Uterus (tissue), 4 donors: ENCODE data around the gene PKD2L1. TPM values are rescaled to one million over a fixed set of nuclear protein-coding genes. Genes with fewer than 3 reads are reported as not detected.

Source experiments
- DNase-seq, 2 donors: peaks; one replicate each; pipeline ENCODE4 v3.0.0-alpha.2; 2019 to 2020
- H3K27ac ChIP-seq, 2 donors: fragments of 200-600 bp; sonication (generic); 1 replicate in 1 of 2; 2 replicates in 1 of 2; pipeline ENCODE4 v1.5.1; 2016 to 2018
- H3K27me3 ChIP-seq, 2 donors: fragments of 200-600 bp; sonication (generic); one replicate each; pipeline ENCODE4 v1.5.1; 2018 to 2019; ENCODE audit warnings: control low read depth in 1 of 2
- H3K36me3 ChIP-seq, 2 donors: fragments of 200-600 bp; sonication (generic); one replicate each; pipeline ENCODE4 v1.5.1; 2019; ENCODE audit warnings: control low read depth in 1 of 2
- H3K4me1 ChIP-seq, 2 donors: fragments of 200-600 bp; sonication (generic); one replicate each; pipeline ENCODE4 v1.5.1; 2018 to 2019; ENCODE audit warnings: control low read depth in 1 of 2
- H3K4me3 ChIP-seq, 2 donors: fragments of 200-600 bp; sonication (generic); 1 replicate in 1 of 2; 2 replicates in 1 of 2; pipeline ENCODE4 v1.5.1; 2018 to 2019; ENCODE audit warnings: mild to moderate bottlenecking in 1 of 2
- H3K9me3 ChIP-seq, 2 donors: fragments of 200-600 bp; sonication (generic); one replicate each; pipeline ENCODE4 v1.5.1; 2019; ENCODE audit warnings: control low read depth in 1 of 2
- POLR2A ChIP-seq, 2 donors: fragments of 450-650 bp; IDR thresholded peaks; one replicate each; pipeline ENCODE4 v1.6.1; 2016; ENCODE audit warnings: antibody characterized with exemption in 2 of 2, mild to moderate bottlenecking in 1 of 2, moderate library complexity in 1 of 2
- intact Hi-C: fragments of 100-400 bp; cut with DNase I; formaldehyde crosslinking; loops from one replicate; pipeline ENCODE4 v1.15.1; 2023; ENCODE audit warnings: low total_unique reads
- total RNA-seq, 4 donors: library from RNA; depleted of rRNA in 3 of 4; stranded (reverse); fragments of >200 nt in 3 of 4; gene quantifications; one replicate each; pipeline versions ENCODE4 v1.1.0 to v1.2.4, GENCODE V29; 2014 to 2023
- TF ChIP-seq, protein P1 (sequence below), 4 experiments: fragments of 200-600 bp in 2 of 4; fragments of 450-650 bp in 2 of 4; sonication (generic) in 2 of 4; IDR thresholded peaks; one replicate each; pipeline ENCODE4 v1.5.1; 2016 to 2019; ENCODE audit warnings: antibody characterized with exemption in 4 of 4, mild to moderate bottlenecking in 2 of 4, moderate library complexity in 1 of 4
- donor health status: DM: yes; HTN: yes; CAD: no.

The PKD2L1 gene
- total RNA-seq, 4 donors from 2014 or later, result not detected

- H3K27ac ChIP-seq, result no peak overlapping the region
- no peaks in the 10 kb centered on the region for H3K36me3 ChIP-seq
- H3K27me3 ChIP-seq, result no peaks in the 10 kb centered on the region
- no peaks in the 10 kb centered on the region for H3K9me3 ChIP-seq
- H3K4me1 ChIP-seq, result no peaks in the 10 kb centered on the region
- no peak for DNase-seq
- H3K4me3 ChIP-seq, result no peak overlapping the region
- intact Hi-C loops, result no loop called here
- TF ChIP-seq POLR2A (IDR thresholded peaks at IDR 0.05), result no peak
- TF ChIP-seq, protein P1, sequence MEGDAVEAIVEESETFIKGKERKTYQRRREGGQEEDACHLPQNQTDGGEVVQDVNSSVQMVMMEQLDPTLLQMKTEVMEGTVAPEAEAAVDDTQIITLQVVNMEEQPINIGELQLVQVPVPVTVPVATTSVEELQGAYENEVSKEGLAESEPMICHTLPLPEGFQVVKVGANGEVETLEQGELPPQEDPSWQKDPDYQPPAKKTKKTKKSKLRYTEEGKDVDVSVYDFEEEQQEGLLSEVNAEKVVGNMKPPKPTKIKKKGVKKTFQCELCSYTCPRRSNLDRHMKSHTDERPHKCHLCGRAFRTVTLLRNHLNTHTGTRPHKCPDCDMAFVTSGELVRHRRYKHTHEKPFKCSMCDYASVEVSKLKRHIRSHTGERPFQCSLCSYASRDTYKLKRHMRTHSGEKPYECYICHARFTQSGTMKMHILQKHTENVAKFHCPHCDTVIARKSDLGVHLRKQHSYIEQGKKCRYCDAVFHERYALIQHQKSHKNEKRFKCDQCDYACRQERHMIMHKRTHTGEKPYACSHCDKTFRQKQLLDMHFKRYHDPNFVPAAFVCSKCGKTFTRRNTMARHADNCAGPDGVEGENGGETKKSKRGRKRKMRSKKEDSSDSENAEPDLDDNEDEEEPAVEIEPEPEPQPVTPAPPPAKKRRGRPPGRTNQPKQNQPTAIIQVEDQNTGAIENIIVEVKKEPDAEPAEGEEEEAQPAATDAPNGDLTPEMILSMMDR (IDR thresholded peaks at IDR 0.05), result no peak
Observed at GRCh38 chr10:100339236-100339635, 9.2 kb upstream of the PKD2L1 start.

DNA sequence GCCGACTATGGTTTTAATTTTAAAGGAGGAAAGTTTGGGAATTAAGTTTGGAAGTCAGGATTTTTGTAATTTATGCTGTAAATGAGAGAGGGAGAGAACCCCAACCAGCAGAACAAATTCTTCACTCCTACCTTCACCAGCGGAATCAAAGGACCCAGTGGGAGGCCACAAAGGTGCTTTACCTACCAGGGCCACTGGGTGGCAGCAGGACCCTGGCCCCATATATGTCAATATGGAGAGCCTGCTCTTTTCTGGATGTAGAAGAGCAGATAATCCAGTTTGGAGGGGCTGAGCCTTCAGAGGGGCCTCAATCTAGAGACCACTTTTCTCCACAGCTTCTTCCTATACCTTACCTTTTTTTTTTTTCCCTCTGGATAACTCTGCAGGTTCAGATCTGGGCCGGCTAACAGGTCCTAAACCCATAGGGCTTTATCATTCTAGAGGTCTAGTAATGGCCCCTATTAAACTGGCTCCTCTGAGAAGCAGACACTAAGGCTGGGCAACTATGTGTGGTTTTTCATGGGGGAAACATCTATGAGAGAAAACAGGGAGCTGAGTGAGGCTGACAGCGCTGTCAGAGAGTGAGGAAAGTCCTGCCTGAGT, 8.5 kb upstream of the PKD2L1 start:
- H3K4me3 ChIP-seq, result no peak overlapping the region

DNA sequence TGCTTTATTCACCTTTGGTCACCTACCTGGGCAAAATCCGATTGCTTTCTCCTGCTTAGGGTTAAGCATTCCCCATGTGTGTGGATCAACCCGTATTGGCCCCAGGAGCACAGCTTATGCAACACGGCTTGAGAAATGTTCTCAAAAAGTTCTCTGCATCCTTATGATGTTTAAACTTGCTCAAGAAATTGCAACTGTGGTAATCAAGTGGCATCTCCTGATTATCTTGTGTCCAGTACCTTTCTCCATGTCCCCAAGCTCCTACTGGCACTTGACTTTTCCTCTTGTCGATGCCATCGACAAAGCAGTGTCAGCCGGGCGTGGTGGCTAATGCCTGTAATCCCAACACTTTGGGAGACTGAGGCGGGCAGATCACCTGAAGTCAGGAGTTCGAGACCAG, 4.7 kb upstream of the PKD2L1 start:
- intact Hi-C loops, result no loop called here
- Histone ChIP-seq H3K36me3 (no peaks in the 10 kb centered on the region), H3K4me3 (no peak overlapping the region), H3K27ac (no peak overlapping the region), H3K27me3 (no peaks in the 10 kb centered on the region), H3K4me1 (no peaks in the 10 kb centered on the region), H3K9me3 (no peaks in the 10 kb centered on the region)
- TF ChIP-seq, protein P1 (IDR thresholded peaks at IDR 0.05), result no peak
- TF ChIP-seq POLR2A (IDR thresholded peaks at IDR 0.05), result no peak
- no peak for DNase-seq

More for the DNA sequence above, 8.5 kb upstream of the PKD2L1 start:
- H3K4me1 ChIP-seq, result no peaks in the 10 kb centered on the region
- H3K27me3 ChIP-seq, result no peaks in the 10 kb centered on the region
- H3K36me3 ChIP-seq, result no peaks in the 10 kb centered on the region
- H3K9me3 ChIP-seq, result no peaks in the 10 kb centered on the region
- TF ChIP-seq, protein P1 (IDR thresholded peaks at IDR 0.05), result peak; percentile 85 to 94 (median 92)
- TF ChIP-seq POLR2A (IDR thresholded peaks at IDR 0.05), result no peak
- peak; percentile 72 to 75 for DNase-seq
- no peak overlapping the region for H3K27ac ChIP-seq
- intact Hi-C loops, result no loop called here

- H3K4me1 ChIP-seq, result no peaks in the 10 kb centered on the region
- no peaks in the 10 kb centered on the region for H3K27me3 ChIP-seq
- no peak for TF ChIP-seq POLR2A (IDR thresholded peaks at IDR 0.05)
- TF ChIP-seq, protein P1 (IDR thresholded peaks at IDR 0.05), result no peak
- H3K36me3 ChIP-seq, result no peaks in the 10 kb centered on the region
- no peaks in the 10 kb centered on the region for H3K9me3 ChIP-seq
- no peak for DNase-seq
- no peak overlapping the region for H3K27ac ChIP-seq
- intact Hi-C loops, result no loop called here
- H3K4me3 ChIP-seq, result no peak overlapping the region
Observed at GRCh38 chr10:100333661-100334440, 3.8 kb upstream of the PKD2L1 start.

DNA sequence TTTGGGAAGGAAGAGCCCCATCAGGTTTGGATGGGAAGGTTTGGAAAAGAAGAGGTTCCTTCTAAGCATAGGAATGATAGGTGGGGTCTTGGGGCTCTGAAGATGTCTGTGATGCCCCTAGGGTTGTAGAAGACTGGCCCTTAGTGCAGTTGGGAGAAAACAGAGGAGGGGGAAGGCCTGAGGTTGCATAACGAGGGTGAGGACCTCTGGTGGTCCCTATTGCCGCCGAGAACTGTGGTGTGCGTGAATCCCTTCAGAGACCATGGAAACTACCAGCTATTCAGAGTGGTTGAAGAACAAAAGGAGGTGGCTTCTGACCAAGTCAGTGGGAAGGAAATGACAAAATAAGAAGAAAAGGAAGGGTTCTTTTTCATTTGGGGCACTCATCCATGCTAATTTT, 3.1 kb upstream of the PKD2L1 start:
- H3K9me3 ChIP-seq, result no peaks in the 10 kb centered on the region

More for the DNA sequence above, 3.1 kb upstream of the PKD2L1 start:
- intact Hi-C loops, result no loop called here
- no peak for TF ChIP-seq POLR2A (IDR thresholded peaks at IDR 0.05)
- TF ChIP-seq, protein P1 (IDR thresholded peaks at IDR 0.05), result no peak
- DNase-seq, result no peak
- H3K4me3 ChIP-seq, result no peak overlapping the region
- no peaks in the 10 kb centered on the region for H3K4me1 ChIP-seq
- H3K27me3 ChIP-seq, result no peaks in the 10 kb centered on the region
- H3K27ac ChIP-seq, result no peak overlapping the region
- no peaks in the 10 kb centered on the region for H3K36me3 ChIP-seq
